GM12878 (cell line): ENCODE results near the gene SOAT2. TPM values are rescaled to one million over a fixed set of nuclear protein-coding genes. Genes with fewer than 3 reads are reported as not detected.

ENCODE experiments used
- ATAC-seq: fragments of 200-7000 bp; cut with Tn5 transposase; 3 replicates; pipeline ENCODE4 v1.9.1; 2020; ENCODE audit warnings: mild to moderate bottlenecking, moderate library complexity
- BruUV-seq: library from RNA; stranded (reverse); fragments of 400-500 nt; replicated peaks from 2 replicates; lab custom pipeline; 2021; lab: Mats Ljungman, UMichigan
- CTCF ChIA-PET: fragments of 300-600 bp; sonication (Branson Sonifier 250); formaldehyde crosslinking; extraction: SDS; loops from one replicate; lab custom pipeline; 2021; ENCODE audit warnings: inconsistent platforms; lab: Yijun Ruan, JAX
- POLR2A ChIA-PET: fragments of 350-600 bp; formaldehyde crosslinking; extraction: SDS; loops from one replicate; lab custom pipeline; 2021; ENCODE audit warnings: inconsistent platforms; lab: Charles Lee
- RAD21 ChIA-PET: fragments of 300-600 bp; sonication (Branson Sonifier 250); formaldehyde crosslinking; loops from one replicate; lab custom pipeline; 2023; ENCODE audit warnings: antibody characterized with exemption; ENCODE audit not compliant: unreplicated experiment; lab: Charles Lee
- SMC1A ChIA-PET: fragments of 300-600 bp; sonication (Branson Sonifier 250); formaldehyde crosslinking; loops from one replicate; lab custom pipeline; 2023; ENCODE audit not compliant: unreplicated experiment, uncharacterized antibody; lab: Charles Lee
- DNase-seq: peaks from one replicate; pipeline ENCODE4 v3.0.0-alpha.2; 2011; ENCODE audit warnings: low read depth, low spot score
- FAIRE-seq: peaks from 3 replicates; lab custom pipeline; 2011; peaks lifted over from hg19 to GRCh38; lab: Jason Lieb, UNC
- H2AFZ ChIP-seq: 2 replicates; pipeline ENCODE4 v1.6.0; 2011; ENCODE audit warnings: low read depth, low read length, control low read depth; ENCODE audit not compliant: control insufficient read depth
- H3K27ac ChIP-seq: 2 replicates; pipeline ENCODE4 v1.5.1; 2011; ENCODE audit warnings: control low read depth; ENCODE audit not compliant: control insufficient read depth, insufficient read depth
- H3K27me3 ChIP-seq, 2 experiments: replicated peaks in 1 of 2; 2 replicates each; pipeline versions ENCODE4 v1.6.0 to v1.6.1; 2011; ENCODE audit warnings: low read length in 1 of 2; ENCODE audit not compliant: control insufficient read depth in 2 of 2, insufficient read depth in 2 of 2
- H3K36me3 ChIP-seq, 2 experiments: 2 replicates each; pipeline ENCODE4 v1.5.1; 2011; ENCODE audit warnings: low read length in 1 of 2; ENCODE audit not compliant: control insufficient read depth in 2 of 2, insufficient read depth in 2 of 2
- H3K4me1 ChIP-seq: 2 replicates; pipeline ENCODE4 v1.6.1; 2011; ENCODE audit warnings: mild to moderate bottlenecking, low read length, moderate library complexity, mixed read lengths; ENCODE audit not compliant: control insufficient read depth, insufficient read depth
- H3K4me2 ChIP-seq: 2 replicates; pipeline ENCODE4 v1.6.0; 2011; ENCODE audit warnings: control low read depth; ENCODE audit not compliant: control insufficient read depth, insufficient read depth
- H3K4me3 ChIP-seq: fragments of 200-600 bp; sonication (generic); 2 replicates; pipeline ENCODE4 v1.5.1; 2016
- H3K79me2 ChIP-seq: 2 replicates; pipeline ENCODE4 v1.6.0; 2011; ENCODE audit warnings: low read length; ENCODE audit not compliant: control insufficient read depth, insufficient read depth
- H3K9ac ChIP-seq: 2 replicates; pipeline ENCODE4 v1.8.0; 2011; ENCODE audit warnings: low read length, control low read depth, mixed read lengths; ENCODE audit not compliant: control insufficient read depth, insufficient read depth
- H3K9me3 ChIP-seq: replicated peaks from 3 replicates; pipeline ENCODE4 v1.5.1; 2011; ENCODE audit warnings: mild to moderate bottlenecking, low read length; ENCODE audit not compliant: control insufficient read depth, insufficient read depth
- H4K20me1 ChIP-seq: 2 replicates; pipeline ENCODE4 v1.6.0; 2011; ENCODE audit not compliant: control insufficient read depth, insufficient read depth
- ATF7 ChIP-seq: fragments of 450-650 bp; IDR thresholded peaks from 2 replicates; pipeline ENCODE4 v1.6.1; 2016; ENCODE audit warnings: low read depth, mild to moderate bottlenecking
- ETV6 ChIP-seq, 2 experiments: fragments of 450-650 bp in 1 of 2; IDR thresholded peaks in 1 of 2; conservative IDR thresholded peaks in 1 of 2; 2 replicates each; pipeline ENCODE4 v1.6.1; 2014; ENCODE audit warnings: antibody characterized with exemption in 1 of 2, borderline replicate concordance in 1 of 2, low read depth in 1 of 2, mild to moderate bottlenecking in 1 of 2, moderate library complexity in 1 of 2
- KAT2A ChIP-seq: conservative IDR thresholded peaks from 2 replicates; pipeline ENCODE4 v1.6.1; 2011; ENCODE audit warnings: low read depth, low read length; ENCODE audit not compliant: control insufficient read depth
- KLF5 ChIP-seq: fragments of 450-650 bp; IDR thresholded peaks from 2 replicates; pipeline ENCODE4 v1.6.1; 2014; ENCODE audit warnings: mild to moderate bottlenecking; ENCODE audit not compliant: partially characterized antibody
- MYC ChIP-seq: IDR thresholded peaks from 2 replicates; pipeline ENCODE4 v1.6.1; 2011; ENCODE audit warnings: mild to moderate bottlenecking, low read length, moderate library complexity, inconsistent platforms; ENCODE audit not compliant: insufficient read depth, insufficient replicate concordance, insufficient read length, severe bottlenecking
- PKNOX1 ChIP-seq: fragments of 450-650 bp; IDR thresholded peaks from 2 replicates; pipeline ENCODE4 v1.6.1; 2016; ENCODE audit warnings: mild to moderate bottlenecking
- POLR2AphosphoS2 ChIP-seq: IDR thresholded peaks from 2 replicates; pipeline ENCODE4 v1.6.1; 2011; ENCODE audit warnings: low read depth, mild to moderate bottlenecking, low read length, improper control_type of control experiment, moderate library complexity
- SIX5 ChIP-seq: IDR thresholded peaks from 2 replicates; pipeline ENCODE4 v1.6.1; 2011; ENCODE audit warnings: mild to moderate bottlenecking, low read depth, low read length, moderate library complexity; ENCODE audit not compliant: severe bottlenecking
- ZSCAN29 ChIP-seq: fragments of 450-650 bp; IDR thresholded peaks from 2 replicates; pipeline ENCODE4 v1.6.1; 2017; ENCODE audit warnings: mild to moderate bottlenecking, moderate library complexity
- in situ Hi-C: fragments of 300-500 bp; cut with MboI; formaldehyde crosslinking; loops from 9 replicates; pipeline ENCODE4 v1.14.3; 2018; ENCODE audit warnings: mixed read lengths
- intact Hi-C: fragments of 100-400 bp; cut with micrococcal nuclease; formaldehyde crosslinking; loops from one replicate; pipeline ENCODE4 v1.14.2; 2022; ENCODE audit not compliant: unreplicated experiment
- polyA plus RNA-seq, 11 experiments: library from polyadenylated mRNA; depleted of rRNA in 4 of 11; unstranded in 6 of 11; stranded (reverse) in 5 of 11; fragments of >200 nt; fragmentation: Nextera tagmentation in 4 of 11; fragmentation: Illumina TruSeq in 1 of 11; extraction: Ambion mirVana in 4 of 11; extraction: Trizol in 1 of 11; gene quantifications; 1 replicate in 1 of 11; 2 replicates in 10 of 11; pipeline versions ENCODE4 v1.2.1 to v1.2.3, GENCODE V29; 2011 to 2016; ENCODE audit warnings: inconsistent platforms in 2 of 11, missing spikeins in 2 of 11, low read depth in 1 of 11
- total RNA-seq, 4 experiments: library from RNA; depleted of rRNA in 3 of 4; stranded (reverse); fragments of >200 nt in 3 of 4; fragmentation: Illumina TruSeq in 1 of 4; extraction: Trizol in 1 of 4; gene quantifications; 2 replicates each; pipeline versions ENCODE4 v1.2.1 to v1.2.3, GENCODE V29; 2013 to 2021

SOAT2 gene
- total and polyA plus RNA-seq, 10 of the 15 experiments (the other 5 are each of a cell fraction or from before 2014, with no cell fraction given) = 0.08 to 1.7 (median 0.69) TPM

- DNase-seq (no peak), ATAC-seq (no peak), FAIRE-seq (no peak)
- H3K27me3 ChIP-seq = no peaks in the 10 kb centered on the region
- POLR2A ChIA-PET = no interaction called here
- RAD21 ChIA-PET = interaction anchor here (0.7 kb wide), 1 partner anchor 84 kb away, joined by 3 read pairs; no protein-coding TSS in a partner anchor
- BruUV-seq = no TSS peak
- H3K36me3 ChIP-seq = no peaks in the 10 kb centered on the region
- no peak overlapping the region for H3K9ac ChIP-seq
- CTCF ChIA-PET = interaction anchor here (0.6 to 2.1 kb wide), 2 partner anchors 50 to 62 kb away, joined by 3 to 6 read pairs; partner anchors contain the start of gene SOAT2
- intact Hi-C loops (no loop called here), in situ Hi-C loops (no loop called here)
- H3K79me2 ChIP-seq = no peaks in the 10 kb centered on the region
- no peak overlapping the region for H3K4me3 ChIP-seq
- H3K27ac ChIP-seq = no peak overlapping the region
- no peak overlapping the region for H3K4me2 ChIP-seq
- no peaks in the 10 kb centered on the region for H3K4me1 ChIP-seq
- SMC1A ChIA-PET = interaction anchor here (0.6 to 0.9 kb wide), 2 partner anchors 62 to 461 kb away, joined by 3 read pairs; no protein-coding TSS in a partner anchor
- no peaks in the 10 kb centered on the region; the same call in 2 of the 3 replicates for H3K9me3 ChIP-seq
- H4K20me1 ChIP-seq = no peaks in the 10 kb centered on the region
- H2AFZ ChIP-seq = no peak overlapping the region
- no peak for TF ChIP-seq ATF7
- no peak for TF ChIP-seq POLR2AphosphoS2
- no peak for TF ChIP-seq ETV6 (conservative IDR thresholded peaks at IDR 0.05 in 1 of 2, IDR thresholded peaks at IDR 0.05 in 1 of 2; ENCODE audit: borderline replicate concordance in 1 of 2, low read depth in 1 of 2)
- TF ChIP-seq KAT2A = no peak
- TF ChIP-seq MYC = no peak
- no peak for TF ChIP-seq PKNOX1
- no peak for TF ChIP-seq KLF5
- TF ChIP-seq SIX5 = no peak
- TF ChIP-seq ZSCAN29 = no peak
Measured at GRCh38 chr12:53152390-53152789, 49.1 kb downstream of the SOAT2 start.
